EH (cell line): ENCODE results near the gene KIF21B.
"Not testable (repeated sequence)": the region's sequence is repeated elsewhere in the genome, so short reads cannot be mapped to it uniquely, and the experiment has no call there.

ENCODE experiments used
- DNase-seq: peaks from one replicate; pipeline ENCODE4 v3.0.0-alpha.2; 2015; ENCODE audit warnings: low read depth

The KIF21B gene

GRCh38 chr1:200938955-200939354 lies 84.6 kb downstream of the KIF21B start:
- no peak for DNase-seq

GRCh38 chr1:200935286-200935962 lies 88.1 kb downstream of the KIF21B start:
- not testable (repeated sequence) for DNase-seq

GRCh38 chr1:200934676-200935245 lies 88.8 kb downstream of the KIF21B start:
- no peak for DNase-seq

- no peak for DNase-seq
Observed at GRCh38 chr1:200931776-200932175, 91.7 kb downstream of the KIF21B start.

GRCh38 chr1:200930285-200930684 lies 93.2 kb downstream of the KIF21B start:
- DNase-seq: not testable (repeated sequence)

GRCh38 chr1:200929530-200930278 lies 93.8 kb downstream of the KIF21B start:
- DNase-seq: no peak

- DNase-seq: peak; percentile 54
Observed at GRCh38 chr1:200925831-200926230, 97.7 kb downstream of the KIF21B start.

GRCh38 chr1:200923601-200924000 lies 99.9 kb downstream of the KIF21B start:
- DNase-seq: peak; percentile 60

GRCh38 chr1:200922406-200922805 lies 101.1 kb downstream of the KIF21B start:
- no peak for DNase-seq

GRCh38 chr1:200921571-200922110 lies 101.9 kb downstream of the KIF21B start:
- no peak for DNase-seq
